SU-DHL-6 (cell line): ENCODE data around the gene C16orf87.

ENCODE experiments used
- EZH2phosphoT487 ChIP-seq: fragments of 200-600 bp; sonication (generic), shearing (Covaris generic); conservative IDR thresholded peaks from 2 replicates; pipeline ENCODE4 v1.6.1; 2018; ENCODE audit warnings: mild to moderate bottlenecking, antibody characterized with exemption, low read length, moderate library complexity, mixed read lengths
- TF ChIP-seq, protein P1 (sequence below): fragments of 200-600 bp; sonication (generic); IDR thresholded peaks from one replicate; pipeline ENCODE4 v1.5.1; 2017; ENCODE audit warnings: antibody characterized with exemption, mild to moderate bottlenecking, low read length, moderate library complexity; ENCODE audit not compliant: insufficient read depth, poor library complexity, severe bottlenecking

DNA sequence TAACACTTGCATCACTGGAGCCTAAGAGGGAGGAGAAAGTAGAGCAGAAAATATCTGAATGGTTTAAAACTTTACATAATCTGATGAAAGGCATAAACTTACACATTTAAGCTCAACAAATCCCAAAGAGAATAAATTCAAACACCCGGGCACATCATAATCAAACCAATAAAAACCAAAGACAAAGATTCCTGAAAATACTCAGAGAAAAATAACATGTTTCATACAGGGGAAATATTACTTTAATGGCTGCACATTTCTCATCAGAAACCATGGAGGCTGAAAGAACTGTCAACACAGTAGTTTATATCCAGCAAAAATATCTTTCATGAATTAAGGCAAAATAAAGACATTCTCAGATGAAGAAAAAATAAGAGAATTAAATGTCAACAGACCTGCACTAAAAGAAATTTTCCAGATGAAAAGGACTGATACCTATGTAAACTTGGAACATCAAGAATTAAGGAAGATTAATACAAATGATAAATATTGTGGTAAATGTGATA, 34.2 kb downstream of the C16orf87 start:
- TF ChIP-seq, protein P1, sequence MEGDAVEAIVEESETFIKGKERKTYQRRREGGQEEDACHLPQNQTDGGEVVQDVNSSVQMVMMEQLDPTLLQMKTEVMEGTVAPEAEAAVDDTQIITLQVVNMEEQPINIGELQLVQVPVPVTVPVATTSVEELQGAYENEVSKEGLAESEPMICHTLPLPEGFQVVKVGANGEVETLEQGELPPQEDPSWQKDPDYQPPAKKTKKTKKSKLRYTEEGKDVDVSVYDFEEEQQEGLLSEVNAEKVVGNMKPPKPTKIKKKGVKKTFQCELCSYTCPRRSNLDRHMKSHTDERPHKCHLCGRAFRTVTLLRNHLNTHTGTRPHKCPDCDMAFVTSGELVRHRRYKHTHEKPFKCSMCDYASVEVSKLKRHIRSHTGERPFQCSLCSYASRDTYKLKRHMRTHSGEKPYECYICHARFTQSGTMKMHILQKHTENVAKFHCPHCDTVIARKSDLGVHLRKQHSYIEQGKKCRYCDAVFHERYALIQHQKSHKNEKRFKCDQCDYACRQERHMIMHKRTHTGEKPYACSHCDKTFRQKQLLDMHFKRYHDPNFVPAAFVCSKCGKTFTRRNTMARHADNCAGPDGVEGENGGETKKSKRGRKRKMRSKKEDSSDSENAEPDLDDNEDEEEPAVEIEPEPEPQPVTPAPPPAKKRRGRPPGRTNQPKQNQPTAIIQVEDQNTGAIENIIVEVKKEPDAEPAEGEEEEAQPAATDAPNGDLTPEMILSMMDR = no peak
- TF ChIP-seq EZH2phosphoT487 = no peak
